GM20431 (cell line): Measurements from ENCODE around the gene ZNF124.
"Not testable (repeated sequence)": the region's sequence is repeated elsewhere in the genome, so short reads cannot be mapped to it uniquely, and the experiment has no call there.

ENCODE experiments used
- in situ Hi-C: fragments of 300-500 bp; cut with MseI, MboI; formaldehyde crosslinking; loops from one replicate; pipeline ENCODE4 v1.15.0; 2020; ENCODE audit warnings: low sequenced_read_pairs; ENCODE audit not compliant: unreplicated experiment

The ZNF124 gene

DNA sequence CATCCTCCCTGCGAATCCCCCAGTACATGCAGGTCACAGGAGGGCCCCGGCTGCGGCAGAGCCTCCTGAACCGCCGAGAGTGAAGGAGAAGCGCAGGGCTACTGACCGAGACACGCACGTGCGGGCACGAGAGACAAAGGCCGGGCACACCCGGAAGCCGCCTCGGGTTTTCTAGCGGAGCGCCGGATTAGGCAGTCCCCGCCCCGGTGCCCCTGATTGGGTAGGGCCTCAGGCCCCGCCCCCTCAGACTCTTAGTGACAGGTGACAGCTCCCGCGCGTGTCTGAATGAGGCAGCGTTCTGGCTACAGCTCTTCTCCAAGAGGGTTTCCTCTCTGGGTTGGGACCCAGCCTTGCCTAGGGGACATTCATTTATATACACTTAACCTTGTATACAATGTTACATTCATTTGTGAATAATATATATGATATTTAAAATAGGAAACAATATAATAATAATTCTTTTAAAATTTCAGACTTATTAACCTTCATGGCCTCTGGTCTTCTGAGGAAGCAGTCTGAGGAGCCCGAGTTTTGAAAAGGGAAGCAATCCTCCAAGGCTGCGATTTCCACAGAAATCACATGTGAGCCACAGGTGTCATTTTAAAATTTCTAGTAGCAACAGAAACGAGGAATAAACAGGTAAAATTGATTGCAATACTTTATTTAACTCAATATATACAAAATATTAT lies at the start of gene ZNF124:
ZNF124 (minus strand) TSS at position 146 of the 689 bp plus-strand sequence; CDS start at position 3, 143 bp downstream.
- in situ Hi-C loops: not testable (repeated sequence)

DNA sequence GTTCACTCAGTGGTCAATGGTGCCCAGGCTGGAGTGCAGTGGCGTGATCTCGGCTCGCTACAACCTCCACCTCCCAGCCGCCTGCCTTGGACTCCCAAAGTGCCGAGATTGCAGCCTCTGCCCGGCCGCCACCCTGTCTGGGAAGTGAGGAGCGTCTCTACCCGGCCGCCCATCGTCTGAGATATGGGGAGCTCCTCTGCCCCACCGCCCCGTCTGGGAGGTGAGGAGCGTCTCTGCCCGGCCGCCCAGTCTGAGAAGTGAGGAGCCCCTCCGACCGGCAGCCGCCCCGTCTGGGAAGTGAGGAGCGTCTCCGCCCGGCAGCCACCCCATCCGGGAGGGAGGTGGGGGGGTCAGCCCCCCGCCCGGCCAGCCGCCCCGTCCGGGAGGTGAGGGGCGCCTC lies 48.5 kb upstream of the ZNF124 start:
- in situ Hi-C loops: not testable (repeated sequence)

DNA sequence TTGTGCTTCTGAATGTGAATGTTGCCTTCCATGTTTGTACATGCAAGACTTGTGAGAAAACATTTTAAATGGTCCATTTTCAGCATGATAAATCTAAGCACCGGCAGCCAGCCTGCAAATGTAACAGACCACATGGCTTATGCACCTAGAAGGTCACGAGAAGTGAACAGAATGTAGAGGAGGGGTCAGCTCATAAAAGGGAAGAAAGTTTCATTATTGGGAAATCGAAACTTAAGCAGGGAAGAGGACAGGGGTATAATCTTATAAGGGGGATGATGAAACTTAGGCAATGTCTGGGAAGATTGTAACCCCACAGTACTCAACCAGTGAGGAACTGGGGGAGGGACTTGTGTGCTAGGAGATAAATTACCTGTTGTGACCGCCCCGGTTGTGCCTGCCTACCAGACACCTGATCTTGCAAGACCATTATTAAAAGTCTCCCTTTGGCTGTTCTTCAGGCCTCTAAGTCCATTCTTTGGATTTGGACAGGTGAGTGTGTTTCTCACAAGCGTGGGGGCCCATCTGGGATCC lies 46.4 kb upstream of the ZNF124 start:
- in situ Hi-C loops: no loop called here

DNA sequence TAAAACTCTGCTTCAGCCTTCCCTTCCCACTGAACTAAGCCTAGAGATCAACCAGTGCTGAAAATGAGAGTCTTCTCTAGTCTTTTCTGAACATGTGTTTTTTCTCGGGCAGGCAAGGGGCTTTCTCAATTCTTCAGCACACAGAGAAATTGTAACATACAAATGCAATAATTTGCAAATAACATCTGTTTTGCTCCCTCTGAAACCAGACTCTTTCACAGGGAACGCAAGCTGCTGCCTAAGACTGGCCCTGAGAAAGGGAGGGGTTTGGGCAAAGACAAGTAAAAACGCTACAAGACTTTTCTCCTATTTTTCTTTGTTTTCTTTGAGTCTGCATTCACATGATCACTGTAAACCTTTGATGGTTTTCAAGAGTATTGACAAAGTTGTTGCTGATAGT lies 44.4 kb upstream of the ZNF124 start:
- in situ Hi-C loops: no loop called here

DNA sequence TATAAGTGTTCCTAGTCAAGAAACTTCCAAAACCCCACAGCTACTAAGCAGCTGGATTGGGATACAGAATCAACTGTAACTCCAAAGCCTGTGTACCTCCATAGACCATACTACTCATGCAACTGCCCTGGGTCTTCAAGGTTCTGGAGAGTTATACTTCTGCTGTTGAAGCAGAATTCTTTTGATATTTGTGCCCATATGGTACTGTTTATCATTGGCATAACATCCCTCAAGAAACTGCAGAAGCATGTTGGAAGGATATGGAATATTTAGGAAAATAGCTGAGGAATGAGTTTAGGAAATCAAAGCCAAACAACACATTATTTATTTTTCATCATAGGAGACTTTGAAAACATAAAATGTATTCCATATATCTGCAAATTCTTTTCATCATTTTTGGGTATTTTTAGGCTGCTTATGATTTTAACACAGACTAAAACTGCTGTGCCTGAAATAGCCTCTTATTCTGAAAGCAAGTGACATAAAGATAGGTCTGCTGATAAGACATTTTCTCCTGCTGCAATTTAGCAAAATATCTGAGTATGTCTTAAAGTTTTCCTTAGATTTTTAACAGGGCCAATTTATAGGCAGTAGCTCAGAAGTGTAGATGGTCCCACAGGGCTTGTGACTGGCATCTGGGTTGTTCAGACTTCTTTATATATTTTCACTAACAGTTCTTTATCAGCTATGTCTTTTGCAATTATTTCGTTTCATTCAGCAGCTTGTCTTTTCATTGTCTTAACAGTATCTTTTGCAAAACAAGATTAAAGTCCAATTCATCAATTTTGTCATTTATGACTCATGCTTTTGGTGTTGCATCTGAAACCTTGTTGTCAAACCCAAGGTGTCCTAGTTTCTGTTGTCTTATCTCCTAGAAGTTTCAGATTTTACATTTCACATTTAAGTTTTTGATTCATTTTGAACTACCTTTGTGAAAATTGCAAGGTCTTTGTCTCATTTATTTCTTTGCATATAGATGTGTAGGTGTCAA lies 41.1 kb upstream of the ZNF124 start:
- in situ Hi-C loops: no loop called here

DNA sequence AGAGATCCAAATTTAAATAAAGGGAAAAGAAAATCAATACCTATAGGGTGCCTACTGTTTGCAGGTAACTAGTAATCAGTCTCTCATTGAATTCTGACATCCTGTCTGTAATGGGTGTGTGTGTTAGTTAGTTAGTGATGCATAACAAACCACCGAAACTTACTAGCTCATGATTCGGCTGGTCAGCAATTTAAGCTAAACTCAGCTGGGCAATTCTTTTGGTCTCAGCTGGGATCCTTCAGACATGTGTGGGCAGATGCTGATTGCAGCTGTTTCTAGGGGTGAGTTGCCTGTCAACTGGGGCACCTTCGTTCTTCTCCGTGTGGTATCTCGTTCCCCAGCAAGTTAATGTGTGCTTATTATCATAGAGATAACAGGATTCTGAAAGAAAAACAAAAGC lies 40.2 kb upstream of the ZNF124 start:
- in situ Hi-C loops: no loop called here

DNA sequence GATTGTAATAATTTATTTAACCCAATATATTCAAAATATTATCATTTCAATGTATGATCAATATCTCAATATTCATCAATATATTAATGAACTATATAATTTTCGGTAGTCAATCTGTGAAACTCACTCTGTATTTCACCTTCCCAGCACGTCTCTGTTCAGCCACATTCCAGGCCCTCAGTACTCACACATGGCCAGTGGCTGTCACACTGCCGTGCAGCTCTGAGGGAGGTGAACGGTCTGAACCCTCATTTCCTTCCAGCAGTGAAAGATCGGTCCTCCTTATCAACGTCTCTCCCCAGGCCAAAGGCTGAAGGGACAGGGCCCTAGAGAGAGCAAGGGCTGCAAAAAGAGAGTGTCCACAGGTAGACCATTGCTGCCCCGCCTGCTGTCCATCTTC lies 39.5 kb upstream of the ZNF124 start:
- in situ Hi-C loops: no loop called here

DNA sequence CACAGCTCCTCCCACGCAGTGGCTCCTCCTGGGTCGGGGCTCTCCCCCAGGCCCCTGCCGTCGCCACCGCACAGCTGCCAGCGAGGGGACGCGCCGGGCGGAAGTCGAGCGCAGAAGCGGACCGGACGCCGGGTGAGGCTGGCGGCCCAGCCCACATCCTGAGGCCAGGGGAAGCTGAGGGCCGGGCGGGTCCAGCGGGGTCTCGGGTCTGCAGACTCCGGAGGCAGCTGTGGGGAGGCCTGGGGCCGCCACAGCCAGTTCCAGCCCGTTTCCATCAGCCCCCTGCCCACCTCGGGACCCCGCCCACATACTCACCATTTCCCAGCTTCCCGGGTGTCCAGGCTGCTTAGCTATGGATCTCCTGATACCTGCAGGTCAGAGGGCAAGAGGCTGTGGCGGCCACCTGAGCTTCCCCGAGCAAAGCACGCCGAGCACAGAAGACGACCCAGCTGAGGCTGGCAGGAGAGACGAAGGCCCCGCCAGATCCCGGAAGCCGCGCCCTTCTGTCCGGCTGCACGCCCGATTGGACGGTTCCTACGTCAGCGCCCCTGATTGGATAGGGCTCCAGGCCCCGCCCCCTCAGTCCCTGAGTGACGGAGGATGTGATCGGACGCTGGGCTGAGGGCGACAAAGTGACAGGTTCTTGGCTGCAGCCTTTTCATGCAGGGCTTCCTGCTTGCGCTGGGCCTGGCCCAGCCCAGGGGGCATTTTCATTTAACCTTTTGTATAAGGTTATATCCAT lies 38.7 kb upstream of the ZNF124 start:
- in situ Hi-C loops: no loop called here

DNA sequence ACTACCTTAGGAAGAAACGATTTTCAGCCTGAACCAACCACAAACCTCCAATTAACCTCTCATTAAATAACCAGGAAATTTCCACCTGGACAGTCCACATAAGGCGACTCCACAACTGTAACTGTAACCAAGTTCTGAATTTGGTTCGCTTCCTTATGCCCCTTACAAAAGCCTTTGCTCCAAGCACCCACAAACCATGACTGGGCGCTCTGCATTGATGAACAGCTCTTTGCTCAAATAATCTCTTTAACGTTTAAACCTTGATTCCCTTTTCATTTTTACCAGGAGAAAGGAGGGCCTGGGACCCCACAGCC lies 38.2 kb upstream of the ZNF124 start:
- in situ Hi-C loops: no loop called here

DNA sequence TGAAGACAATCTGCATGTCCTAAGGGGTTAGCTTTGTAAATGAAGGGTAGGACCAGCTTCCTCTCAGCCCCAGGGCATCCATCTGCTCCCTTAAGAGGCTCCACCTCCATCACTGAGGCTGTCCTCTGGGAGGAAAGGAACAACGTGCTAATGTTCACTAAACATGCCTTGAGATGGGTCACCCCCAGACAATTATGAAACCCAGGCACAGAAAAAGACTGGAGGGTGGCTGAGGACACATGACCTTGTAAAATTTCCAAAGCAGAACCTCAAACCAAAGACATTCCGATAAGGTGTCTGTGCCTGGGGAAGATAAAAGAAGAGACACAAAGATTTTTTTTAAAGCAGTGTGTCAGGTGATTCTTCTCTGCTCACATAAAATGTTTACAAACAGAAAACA lies 37.6 kb upstream of the ZNF124 start:
- in situ Hi-C loops: no loop called here

DNA sequence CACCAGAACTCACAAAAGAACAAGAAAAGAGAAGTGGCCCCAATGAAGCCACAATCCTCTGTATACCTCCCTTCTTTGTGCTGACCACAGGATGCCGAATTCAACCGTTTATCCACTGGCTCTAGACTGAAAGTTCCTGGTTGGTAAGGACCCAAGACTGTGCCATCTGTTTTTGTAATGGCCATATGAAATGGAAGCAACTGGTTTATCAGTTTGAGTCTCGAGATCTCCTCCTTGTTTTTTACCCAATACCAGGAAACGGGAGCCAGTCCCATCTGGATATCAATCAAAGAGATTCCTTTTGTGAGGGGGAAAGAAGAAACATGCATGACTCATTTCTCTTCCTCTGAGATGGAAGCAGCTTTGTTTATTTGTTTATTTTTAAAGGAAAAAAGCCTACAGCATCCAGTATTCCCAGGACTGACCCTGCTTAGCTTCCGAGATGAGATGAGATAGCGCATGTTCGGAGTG lies 32.4 kb upstream of the ZNF124 start:
- in situ Hi-C loops: no loop called here

DNA sequence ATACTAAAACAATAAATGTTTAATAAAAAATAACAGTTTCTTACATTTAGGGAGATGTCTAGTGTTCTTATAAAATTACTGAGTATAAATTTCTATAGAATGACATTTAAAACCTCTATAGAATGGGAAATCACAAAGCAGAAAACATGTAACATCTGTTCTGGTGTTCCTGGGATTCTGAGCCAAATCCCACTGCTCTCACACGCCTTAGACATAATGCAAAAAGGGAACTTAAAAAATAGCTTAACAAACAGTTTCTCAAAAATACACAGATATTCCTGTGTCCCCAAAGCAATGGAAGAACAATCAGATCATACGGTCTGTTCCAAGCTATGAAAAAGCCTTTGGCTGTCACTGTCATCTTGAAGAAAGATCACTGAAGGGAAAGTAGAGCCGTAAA lies 27.0 kb upstream of the ZNF124 start:
- in situ Hi-C loops: no loop called here

DNA sequence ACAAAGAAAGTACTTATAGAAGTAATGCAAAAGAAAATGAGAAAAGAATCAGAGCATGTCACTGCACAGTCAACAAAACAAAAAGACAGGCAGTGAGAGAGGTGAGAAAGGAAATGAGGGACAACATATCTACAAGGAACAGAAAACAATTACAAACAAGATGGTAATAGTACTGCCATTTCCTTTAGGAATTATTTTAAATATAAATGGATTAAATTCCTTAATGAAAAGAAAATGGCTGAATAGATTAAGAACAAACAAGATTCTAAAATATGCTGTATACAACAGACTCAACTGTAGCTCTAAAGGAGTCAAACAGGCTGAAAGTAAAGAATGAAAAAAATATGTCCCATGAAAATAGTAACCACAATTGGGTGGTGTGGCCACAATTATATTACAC lies 22.1 kb upstream of the ZNF124 start:
- in situ Hi-C loops: no loop called here

DNA sequence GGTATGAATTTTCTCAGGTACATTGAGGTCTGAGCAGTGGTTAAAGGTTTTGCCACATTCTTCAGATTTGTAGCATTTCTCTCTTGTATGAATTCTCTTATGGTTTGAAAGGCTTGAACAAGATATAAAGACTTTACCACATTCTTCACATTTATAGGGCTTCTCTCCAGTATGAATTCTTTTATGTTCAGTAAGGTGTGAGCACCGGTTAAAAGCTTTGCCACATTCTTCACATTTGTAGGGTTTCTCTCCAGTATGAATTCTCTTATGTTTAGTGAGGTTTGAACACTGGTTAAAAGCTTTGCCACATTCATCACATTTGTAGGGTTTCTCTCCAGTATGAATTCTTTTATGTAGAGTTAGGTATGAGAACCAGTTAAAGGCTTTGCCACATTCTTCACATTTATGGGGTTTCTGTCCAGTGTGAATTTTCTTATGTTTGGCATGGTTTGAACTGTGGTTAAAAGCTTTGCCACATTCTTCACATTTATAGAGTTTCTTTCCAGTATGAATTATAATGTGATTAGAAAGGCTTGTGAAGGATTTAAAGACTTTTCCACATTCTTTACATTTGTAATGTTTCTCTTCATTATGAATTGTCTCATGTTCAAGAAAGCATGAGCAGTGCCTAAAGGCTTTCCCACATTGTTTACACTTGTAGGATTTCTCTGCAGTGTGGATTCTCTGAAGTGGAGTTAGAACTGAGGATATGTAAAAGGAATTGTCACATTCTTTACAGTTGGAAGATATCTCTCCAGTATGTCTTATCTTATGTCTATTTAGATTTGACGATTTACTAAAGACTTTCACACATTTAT lies 18.4 kb upstream of the ZNF124 start:
- in situ Hi-C loops: no loop called here

DNA sequence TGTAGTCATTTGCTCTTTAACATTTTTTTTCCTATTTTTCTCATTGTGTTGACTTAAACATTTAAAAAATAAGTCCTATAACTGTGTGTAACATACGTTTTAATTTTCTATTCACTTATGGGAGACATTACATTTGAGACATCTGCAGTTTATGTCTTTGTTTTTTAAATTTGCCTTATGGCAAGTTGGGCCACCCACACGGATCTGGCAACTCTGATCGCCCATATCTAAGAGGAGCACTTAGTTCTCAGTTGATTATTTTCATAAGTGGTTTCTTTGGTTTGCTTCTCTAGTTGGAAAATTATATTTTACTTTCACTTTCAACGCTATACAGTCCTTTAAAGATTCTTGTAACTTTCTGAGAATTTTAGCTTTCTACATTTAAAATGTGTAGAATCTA lies 13.8 kb upstream of the ZNF124 start:
- in situ Hi-C loops: no loop called here

DNA sequence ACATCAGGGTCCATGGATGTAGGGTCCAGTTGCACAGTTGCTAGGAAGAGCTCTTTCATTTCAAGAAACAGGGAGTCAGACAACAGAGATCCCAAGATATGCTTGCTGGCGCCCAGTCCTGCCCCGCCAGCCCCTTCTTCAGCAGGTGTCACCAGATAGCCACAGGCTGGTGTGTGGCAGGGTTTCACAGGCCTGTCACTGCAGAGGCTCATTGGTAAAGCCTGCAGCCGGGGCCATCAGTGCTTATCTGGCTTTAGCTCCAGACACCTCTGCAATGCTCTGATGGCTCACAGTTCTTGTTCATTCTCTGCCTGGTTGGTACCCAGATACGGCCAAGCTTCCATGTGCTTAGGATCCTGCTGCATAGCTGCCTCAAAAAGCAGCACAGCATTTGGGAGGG lies 12.4 kb upstream of the ZNF124 start:
- in situ Hi-C loops: no loop called here

DNA sequence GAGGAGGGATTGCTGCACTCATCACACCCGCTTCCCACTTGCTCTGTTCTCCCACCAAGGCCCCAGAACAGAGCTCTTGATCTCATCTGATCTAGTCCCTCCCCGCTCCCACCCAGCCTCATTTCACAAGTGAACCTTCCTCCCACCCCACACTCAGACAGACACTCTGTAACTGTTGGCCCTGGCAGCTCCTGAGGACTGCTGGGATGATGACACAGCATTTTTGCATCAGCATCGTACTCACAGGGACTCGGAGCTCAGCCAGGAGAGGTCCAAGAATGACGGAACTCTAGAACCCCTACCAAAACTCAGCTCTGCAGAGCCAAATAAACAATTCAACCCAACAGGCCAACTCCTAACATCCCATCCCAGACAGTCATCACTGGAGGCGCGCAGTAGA lies 11.2 kb upstream of the ZNF124 start:
- in situ Hi-C loops: no loop called here

DNA sequence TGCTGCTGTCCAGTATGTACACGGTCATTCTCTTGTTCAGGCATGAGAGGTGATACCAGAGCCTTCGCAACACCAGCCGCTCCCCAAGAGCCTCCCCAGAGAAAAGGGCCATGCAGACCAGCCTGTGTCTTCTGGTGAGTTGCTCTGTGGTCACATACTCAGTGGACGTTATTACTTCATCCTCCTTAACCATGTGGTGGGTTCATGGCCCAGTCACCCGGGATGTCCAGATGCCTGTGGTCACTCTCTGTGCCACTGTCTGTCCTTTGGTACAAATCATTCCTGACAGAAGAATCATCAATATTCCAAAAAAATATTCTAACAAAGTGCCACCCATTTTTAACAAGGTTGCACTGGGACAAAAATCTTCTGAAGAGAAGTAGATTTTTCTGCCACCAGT lies 8.8 kb upstream of the ZNF124 start:
- in situ Hi-C loops: no loop called here

DNA sequence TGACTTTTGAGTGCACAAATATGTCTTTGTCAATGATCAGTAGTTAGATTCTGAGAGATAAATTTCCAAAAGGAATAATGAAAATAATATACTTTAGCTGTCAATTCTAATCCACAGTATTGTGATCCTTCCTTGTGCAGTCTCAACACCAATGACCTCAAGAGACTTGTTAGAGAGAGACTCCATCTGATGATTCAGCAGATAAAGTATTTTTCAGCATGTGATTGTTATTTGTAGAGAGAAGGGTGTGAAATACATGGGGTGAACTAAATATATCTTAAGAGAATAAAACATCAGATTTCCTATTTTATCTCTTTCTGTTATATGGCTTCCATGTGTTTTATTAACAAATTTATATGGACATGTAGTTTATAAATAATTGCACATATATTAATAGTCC lies 5.9 kb upstream of the ZNF124 start:
- in situ Hi-C loops: no loop called here

DNA sequence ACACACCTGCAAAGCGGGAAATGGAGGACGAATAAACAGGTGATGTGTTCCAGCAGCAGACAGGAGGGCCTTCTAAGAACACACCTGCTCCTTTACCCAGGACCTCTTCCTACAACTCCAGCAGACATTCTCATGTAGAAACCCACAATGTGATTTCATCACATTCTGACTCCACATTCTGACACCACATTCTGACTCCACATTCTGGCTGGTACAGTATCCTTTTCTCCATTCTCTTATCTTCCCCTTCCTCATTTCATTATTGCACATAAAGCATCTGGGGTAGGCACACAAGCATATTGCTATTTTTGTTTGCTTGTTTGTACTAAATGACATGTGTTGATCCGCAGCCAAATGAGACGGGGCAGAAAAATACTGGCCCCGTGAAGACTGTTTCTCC lies 3.6 kb upstream of the ZNF124 start:
- in situ Hi-C loops: no loop called here
